Measurements from ENCODE around the gene BIRC6.

DNA sequence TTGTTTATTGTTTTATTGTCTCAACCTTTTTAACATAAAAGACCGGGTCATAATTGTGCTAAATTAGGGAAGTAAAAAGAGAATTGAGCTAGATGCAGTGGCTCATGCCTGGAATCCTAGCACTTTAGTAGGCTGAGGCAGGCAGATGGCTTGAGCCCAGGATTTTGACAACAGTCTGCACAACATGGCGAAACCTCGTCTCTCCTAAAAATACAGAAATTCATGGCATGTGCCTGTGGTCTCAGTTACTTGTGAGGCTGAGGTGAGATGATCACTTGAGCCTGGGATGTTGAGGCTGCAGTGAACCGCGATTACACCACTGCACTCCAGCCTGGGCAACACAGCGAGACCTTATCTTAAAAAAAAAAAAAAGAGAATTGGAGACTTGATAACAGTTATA lies 166.9 kb downstream of the BIRC6 start:
- TF ChIP-seq, protein P1, sequence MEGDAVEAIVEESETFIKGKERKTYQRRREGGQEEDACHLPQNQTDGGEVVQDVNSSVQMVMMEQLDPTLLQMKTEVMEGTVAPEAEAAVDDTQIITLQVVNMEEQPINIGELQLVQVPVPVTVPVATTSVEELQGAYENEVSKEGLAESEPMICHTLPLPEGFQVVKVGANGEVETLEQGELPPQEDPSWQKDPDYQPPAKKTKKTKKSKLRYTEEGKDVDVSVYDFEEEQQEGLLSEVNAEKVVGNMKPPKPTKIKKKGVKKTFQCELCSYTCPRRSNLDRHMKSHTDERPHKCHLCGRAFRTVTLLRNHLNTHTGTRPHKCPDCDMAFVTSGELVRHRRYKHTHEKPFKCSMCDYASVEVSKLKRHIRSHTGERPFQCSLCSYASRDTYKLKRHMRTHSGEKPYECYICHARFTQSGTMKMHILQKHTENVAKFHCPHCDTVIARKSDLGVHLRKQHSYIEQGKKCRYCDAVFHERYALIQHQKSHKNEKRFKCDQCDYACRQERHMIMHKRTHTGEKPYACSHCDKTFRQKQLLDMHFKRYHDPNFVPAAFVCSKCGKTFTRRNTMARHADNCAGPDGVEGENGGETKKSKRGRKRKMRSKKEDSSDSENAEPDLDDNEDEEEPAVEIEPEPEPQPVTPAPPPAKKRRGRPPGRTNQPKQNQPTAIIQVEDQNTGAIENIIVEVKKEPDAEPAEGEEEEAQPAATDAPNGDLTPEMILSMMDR (conservative IDR thresholded peaks at IDR 0.05; ENCODE audit: low read length): no peak
- no peak for TF ChIP-seq EZH2phosphoT487 (IDR thresholded peaks at IDR 0.05; ENCODE audit: borderline replicate concordance, low read depth, low read length)
